Testis (tissue), 3 donors: ENCODE measurements around the gene SIX3. TPM values are rescaled to one million over a fixed set of nuclear protein-coding genes. Genes with fewer than 3 reads are reported as not detected.

Experiments used
- DNase-seq: peaks from one replicate; pipeline ENCODE4 v3.0.0-alpha.2; 2019
- H3K27ac ChIP-seq, 2 donors: fragments of 200-600 bp; sonication (generic); one replicate each; pipeline ENCODE4 v1.5.1; 2019
- H3K27me3 ChIP-seq: fragments of 200-600 bp; sonication (generic); one replicate; pipeline ENCODE4 v1.5.1; 2019
- H3K36me3 ChIP-seq: fragments of 200-600 bp; sonication (generic); one replicate; pipeline ENCODE4 v1.5.1; 2017; ENCODE audit warnings: low read depth; ENCODE audit errors: missing control alignments
- H3K4me1 ChIP-seq: fragments of 200-600 bp; sonication (generic); one replicate; pipeline ENCODE4 v1.5.1; 2019
- H3K4me3 ChIP-seq, 2 donors: fragments of 200-600 bp; sonication (generic); one replicate each; pipeline ENCODE4 v1.5.1; 2017 to 2019
- H3K9me3 ChIP-seq: fragments of 200-600 bp; sonication (generic); one replicate; pipeline ENCODE4 v1.5.1; 2017
- POLR2A ChIP-seq: fragments of 450-650 bp; IDR thresholded peaks from one replicate; pipeline ENCODE4 v1.6.1; 2017; ENCODE audit warnings: antibody characterized with exemption, mild to moderate bottlenecking, moderate library complexity
- WGBS, 2 donors: methylation state at CpG; one replicate each; pipeline ENCODE4 v1.1.5; 2018; 5-methylcytosine and 5-hydroxymethylcytosine counted together
- intact Hi-C: fragments of 100-400 bp; cut with DNase I; formaldehyde crosslinking; loops from one replicate; pipeline ENCODE4 v1.15.1; 2023; ENCODE audit warnings: low total_unique reads
- polyA plus RNA-seq: library from polyadenylated mRNA; stranded (reverse); fragments of 350-450 nt; fragmentation: Illumina TruSeq; extraction: RNeasy Lipid Tissue Mini Kit (QIAGEN cat#74804); gene quantifications from one replicate; pipeline ENCODE4 v1.2.3, GENCODE V29; 2014; ENCODE audit warnings: low read depth, low replicate concordance; ENCODE audit not compliant: insufficient read depth
- total RNA-seq, 2 donors: library from RNA; depleted of rRNA; stranded (reverse); fragments of >200 nt; gene quantifications; one replicate each; pipeline ENCODE4 v1.2.3, GENCODE V29; 2016
- TF ChIP-seq, protein P1 (sequence below), 3 experiments: fragments of 450-650 bp in 2 of 3; fragments of 200-600 bp in 1 of 3; sonication (generic) in 1 of 3; IDR thresholded peaks; one replicate each; pipeline ENCODE4 v1.5.1; 2016 to 2019; ENCODE audit warnings: antibody characterized with exemption in 3 of 3, mild to moderate bottlenecking in 2 of 3, moderate library complexity in 1 of 3

The SIX3 gene
- total and polyA plus RNA-seq, 3 donors from 2014 or later = 0.19 to 0.47 (median 0.20) TPM

DNA sequence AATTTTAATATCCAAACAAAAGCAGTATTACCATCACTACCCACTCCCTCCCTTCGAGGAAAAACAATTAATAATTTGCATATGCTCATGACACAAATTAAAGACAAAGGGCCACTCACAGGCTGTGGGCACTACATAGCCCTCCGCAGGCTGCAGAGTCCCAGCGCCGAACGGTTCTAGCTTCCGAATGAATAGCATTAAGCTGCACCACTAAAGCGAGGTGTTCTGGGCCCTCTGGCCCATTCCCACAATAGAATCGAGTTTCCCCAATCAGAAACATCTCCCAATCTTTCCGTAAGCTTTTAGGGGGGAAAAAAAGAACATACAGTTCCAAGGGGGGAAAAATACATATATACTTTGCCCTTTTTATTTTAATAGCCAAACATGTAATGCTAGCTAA, 14.5 kb upstream of the SIX3 start:
- DNase-seq = no peak
- Histone ChIP-seq H3K27me3 (no peaks in the 10 kb centered on the region), H3K4me1 (no peaks in the 10 kb centered on the region), H3K27ac (no peak overlapping the region), H3K4me3 (no peak overlapping the region), H3K36me3 (no peaks in the 10 kb centered on the region), H3K9me3 (no peaks in the 10 kb centered on the region)
- intact Hi-C loops = no loop called here
- no peak for TF ChIP-seq POLR2A
- 15% methylated on average over 9 of the region's 9 CpGs for WGBS, 2 donors

DNA sequence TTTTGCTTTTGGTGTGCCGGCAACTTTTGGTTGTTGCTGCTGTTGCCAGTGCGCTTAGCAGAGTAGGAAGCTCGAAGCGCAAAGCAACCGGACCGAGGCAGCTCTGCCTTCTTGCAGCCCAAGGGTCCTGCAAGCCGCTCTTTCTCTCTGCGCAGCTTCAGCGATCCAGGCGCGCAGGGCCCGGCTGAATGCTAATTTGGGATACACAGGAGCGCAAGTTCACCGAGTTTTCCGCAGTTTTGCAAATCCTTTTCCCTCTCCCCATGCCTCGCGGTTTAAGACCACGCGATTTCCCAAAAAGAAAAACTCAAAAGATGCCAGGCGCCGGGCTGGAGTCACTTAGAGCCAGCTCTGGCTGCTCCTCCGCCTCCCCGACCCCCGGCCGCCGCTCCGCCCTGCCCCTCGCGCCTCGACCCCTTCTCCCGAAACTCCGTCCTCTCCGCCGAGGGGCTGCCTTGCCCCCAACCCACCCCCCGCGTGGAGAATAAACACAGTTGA, 13.5 kb upstream of the SIX3 start:
- TF ChIP-seq, protein P1, sequence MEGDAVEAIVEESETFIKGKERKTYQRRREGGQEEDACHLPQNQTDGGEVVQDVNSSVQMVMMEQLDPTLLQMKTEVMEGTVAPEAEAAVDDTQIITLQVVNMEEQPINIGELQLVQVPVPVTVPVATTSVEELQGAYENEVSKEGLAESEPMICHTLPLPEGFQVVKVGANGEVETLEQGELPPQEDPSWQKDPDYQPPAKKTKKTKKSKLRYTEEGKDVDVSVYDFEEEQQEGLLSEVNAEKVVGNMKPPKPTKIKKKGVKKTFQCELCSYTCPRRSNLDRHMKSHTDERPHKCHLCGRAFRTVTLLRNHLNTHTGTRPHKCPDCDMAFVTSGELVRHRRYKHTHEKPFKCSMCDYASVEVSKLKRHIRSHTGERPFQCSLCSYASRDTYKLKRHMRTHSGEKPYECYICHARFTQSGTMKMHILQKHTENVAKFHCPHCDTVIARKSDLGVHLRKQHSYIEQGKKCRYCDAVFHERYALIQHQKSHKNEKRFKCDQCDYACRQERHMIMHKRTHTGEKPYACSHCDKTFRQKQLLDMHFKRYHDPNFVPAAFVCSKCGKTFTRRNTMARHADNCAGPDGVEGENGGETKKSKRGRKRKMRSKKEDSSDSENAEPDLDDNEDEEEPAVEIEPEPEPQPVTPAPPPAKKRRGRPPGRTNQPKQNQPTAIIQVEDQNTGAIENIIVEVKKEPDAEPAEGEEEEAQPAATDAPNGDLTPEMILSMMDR (IDR thresholded peaks at IDR 0.05) = no peak
- TF ChIP-seq POLR2A = no peak
- Histone ChIP-seq H3K36me3 (no peaks in the 10 kb centered on the region), H3K27me3 (no peaks in the 10 kb centered on the region), H3K4me3 (peak overlapping the region; percentile 34 to 47), H3K4me1 (no peaks in the 10 kb centered on the region), H3K27ac (no peak overlapping the region), H3K9me3 (no peaks in the 10 kb centered on the region)
- 6% methylated on average over 36 of the region's 36 CpGs for WGBS, 2 donors
- intact Hi-C loops = no loop called here
- no peak for DNase-seq

DNA sequence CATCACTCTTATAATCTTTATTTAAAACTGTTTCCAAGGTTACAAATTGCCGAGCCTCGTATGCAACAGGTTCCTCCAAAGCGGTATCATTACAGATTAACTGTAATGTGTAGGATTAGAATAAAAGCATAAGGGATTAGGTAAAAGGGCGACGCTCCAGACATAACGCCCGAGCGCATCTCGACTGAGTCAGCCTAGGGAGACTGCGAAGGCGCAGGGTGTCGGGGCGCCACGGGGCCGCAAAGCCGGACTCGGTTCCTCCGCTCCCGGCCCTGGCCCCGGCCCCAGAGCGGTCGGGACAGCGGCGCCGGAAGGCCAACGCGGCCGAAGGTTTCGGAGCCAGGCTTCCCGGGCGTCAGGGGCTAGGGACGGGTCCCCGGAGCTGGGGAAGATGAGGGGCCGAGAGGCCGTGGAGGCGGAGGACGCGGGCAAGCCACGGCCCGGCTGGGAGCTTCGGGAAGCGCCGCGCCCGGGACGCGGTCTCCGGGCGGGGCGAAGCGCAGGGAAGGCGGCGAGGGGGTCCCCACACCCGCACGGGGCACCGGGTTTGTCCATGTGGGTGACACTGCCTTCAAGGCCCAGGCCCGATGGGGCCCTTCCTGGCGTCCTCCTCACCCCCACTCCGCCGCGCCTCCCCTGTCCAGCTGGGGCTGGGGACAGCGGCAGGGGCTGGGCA, 12.9 kb upstream of the SIX3 start:
- Histone ChIP-seq H3K4me3 (peak overlapping the region; percentile 34 to 47), H3K36me3 (no peaks in the 10 kb centered on the region), H3K27me3 (no peaks in the 10 kb centered on the region), H3K27ac (no peak overlapping the region), H3K4me1 (no peaks in the 10 kb centered on the region), H3K9me3 (no peaks in the 10 kb centered on the region)
- TF ChIP-seq, protein P1 (IDR thresholded peaks at IDR 0.05) = no peak
- no peak for TF ChIP-seq POLR2A
- DNase-seq = no peak
- intact Hi-C loops = no loop called here
- WGBS, 2 donors = 1 to 2% methylated on average over 44 to 62 of the region's 62 CpGs

DNA sequence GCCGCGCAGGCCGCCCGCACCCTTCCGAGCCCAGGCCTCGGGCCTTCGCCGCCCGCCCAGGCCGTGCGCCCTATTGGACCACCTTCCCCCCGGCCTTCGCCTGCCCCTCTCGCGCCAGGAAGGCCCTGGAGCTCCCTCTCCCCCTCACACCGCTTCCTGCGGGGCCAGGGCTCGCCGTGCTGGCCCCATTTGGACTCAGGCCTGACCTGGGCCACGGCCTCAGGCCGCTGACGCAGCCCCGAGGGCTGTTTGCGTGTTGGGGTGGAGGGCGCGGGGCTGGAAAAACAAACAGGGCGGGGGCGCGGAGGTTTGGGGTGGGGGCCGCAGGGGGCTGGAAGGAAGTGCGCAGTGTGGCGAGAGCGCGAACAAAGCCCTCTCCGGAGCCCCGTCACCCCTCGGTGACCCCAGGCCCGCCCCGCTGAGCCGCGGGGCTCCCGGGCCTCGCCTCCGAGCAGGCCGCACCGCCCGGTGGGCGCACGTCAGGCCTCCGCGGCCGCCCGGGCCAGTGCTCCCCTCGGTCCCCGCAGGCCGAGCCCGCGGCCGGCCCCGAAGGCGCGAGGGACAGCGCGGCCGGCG, 12.3 kb upstream of the SIX3 start:
- Histone ChIP-seq H3K4me1 (peaks cover 3% of the 10 kb centered on the region), H3K27ac (no peak overlapping the region), H3K36me3 (no peaks in the 10 kb centered on the region), H3K27me3 (no peaks in the 10 kb centered on the region), H3K4me3 (peak overlapping the region; percentile 34 to 47), H3K9me3 (no peaks in the 10 kb centered on the region)
- intact Hi-C loops = no loop called here
- TF ChIP-seq POLR2A = no peak
- TF ChIP-seq, protein P1 (IDR thresholded peaks at IDR 0.05) = no peak
- DNase-seq = no peak
- WGBS, 2 donors = 3 to 5% methylated on average over 8 to 65 of the region's 66 CpGs

DNA sequence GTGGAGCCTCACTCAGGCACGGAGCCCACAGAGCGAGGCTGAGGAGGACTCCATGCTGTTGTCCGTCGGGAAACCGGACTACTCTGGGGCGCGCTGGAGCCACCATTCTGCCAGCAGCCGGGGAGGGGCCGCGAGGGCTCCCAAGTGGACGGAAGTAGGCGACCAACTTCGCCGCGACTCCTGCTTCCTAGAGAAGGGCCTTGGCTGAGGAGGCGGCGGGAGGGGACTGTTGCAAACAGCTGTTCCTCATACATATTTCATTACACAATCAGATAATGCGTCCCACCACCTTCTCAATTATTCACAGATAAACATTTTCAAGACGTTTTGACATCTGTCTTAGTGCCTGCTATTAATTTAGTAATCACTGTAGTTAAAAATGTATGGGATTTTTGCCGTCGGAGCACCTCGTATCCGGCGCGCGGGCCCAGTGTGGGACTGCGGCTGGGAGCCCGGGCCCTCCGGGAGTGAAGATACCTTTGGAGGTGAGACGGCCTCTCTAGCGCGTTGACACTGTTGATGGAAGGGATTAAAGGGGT, 11.7 kb upstream of the SIX3 start:
- Histone ChIP-seq H3K9me3 (no peaks in the 10 kb centered on the region), H3K36me3 (no peaks in the 10 kb centered on the region), H3K4me1 (peaks cover 3% of the 10 kb centered on the region), H3K27me3 (no peaks in the 10 kb centered on the region), H3K27ac (no peak overlapping the region), H3K4me3 (peak overlapping the region; percentile 34 to 47)
- WGBS, 2 donors = 6 to 9% methylated on average over 27 to 32 of the region's 32 CpGs
- DNase-seq = no peak
- intact Hi-C loops = no loop called here
- TF ChIP-seq, protein P1 (IDR thresholded peaks at IDR 0.05) = no peak
